HCEC 1CT (cell line): ENCODE measurements around the gene SIVA1.
A peak's percentile ranks its signal among the peaks of the same experiment; 100 is the strongest.
"Not testable (repeated sequence)": the region's sequence is repeated elsewhere in the genome, so short reads cannot be mapped to it uniquely, and the experiment has no call there.

Experiments used
- DNase-seq: peaks from one replicate; pipeline ENCODE4 v3.0.0-alpha.2; 2017

The SIVA1 gene

GRCh38 chr14:104734991-104735779 lies 17.8 kb upstream of the SIVA1 start:
- DNase-seq, result no peak

GRCh38 chr14:104735830-104736642 lies 16.9 kb upstream of the SIVA1 start:
- peak; percentile 76 for DNase-seq

GRCh38 chr14:104738375-104739019 lies 14.4 kb upstream of the SIVA1 start:
- DNase-seq, result no peak

- DNase-seq, result no peak
These were observed 13.9 kb upstream of the SIVA1 start for GRCh38 chr14:104739026-104739425.

GRCh38 chr14:104739546-104740516 lies 13.1 kb upstream of the SIVA1 start:
- DNase-seq, result no peak

GRCh38 chr14:104741108-104741802 lies 11.7 kb upstream of the SIVA1 start:
- DNase-seq, result no peak

- no peak for DNase-seq
These were observed 11.1 kb upstream of the SIVA1 start for GRCh38 chr14:104741803-104742251.

GRCh38 chr14:104742586-104743455 lies 10.1 kb upstream of the SIVA1 start:
- DNase-seq, result no peak

- DNase-seq, result no peak
These were observed 9.2 kb upstream of the SIVA1 start for GRCh38 chr14:104743461-104744380.

- no peak for DNase-seq
These were observed 8.5 kb upstream of the SIVA1 start for GRCh38 chr14:104744484-104744883.

GRCh38 chr14:104745431-104745830 lies 7.5 kb upstream of the SIVA1 start:
- DNase-seq, result no peak

- no peak for DNase-seq
These were observed 6.8 kb upstream of the SIVA1 start for GRCh38 chr14:104746071-104746545.

GRCh38 chr14:104746934-104747481 lies 5.9 kb upstream of the SIVA1 start:
- no peak for DNase-seq

- DNase-seq, result no peak
These were observed 5.1 kb upstream of the SIVA1 start for GRCh38 chr14:104747876-104748275.

GRCh38 chr14:104749111-104749649 lies 3.8 kb upstream of the SIVA1 start:
- peak; percentile 39 for DNase-seq

- peak; percentile 20 for DNase-seq
These were observed 2.7 kb upstream of the SIVA1 start for GRCh38 chr14:104750056-104750752.

GRCh38 chr14:104750753-104751057 lies 2.2 kb upstream of the SIVA1 start:
- not testable (repeated sequence) for DNase-seq
